ENCODE data around the gene WWTR1. TPM values are rescaled to one million over a fixed set of nuclear protein-coding genes. Genes with fewer than 3 reads are reported as not detected.

WWTR1 gene
- total and polyA plus RNA-seq, 2 experiments from 2014 or later, result 25.1 to 26.2 TPM

- TF ChIP-seq ZNF462 (CRISPR knock-in tag; IDR thresholded peaks at IDR 0.05) (no peak), CREB1 (CRISPR knock-in tag; IDR thresholded peaks at IDR 0.05; ENCODE audit: low read depth) (no peak), NANOG (IDR thresholded peaks at IDR 0.05; ENCODE audit: borderline replicate concordance) (no peak), ZNF114 (CRISPR knock-in tag; IDR thresholded peaks at IDR 0.05) (no peak), REST (IDR thresholded peaks at IDR 0.05; ENCODE audit: unreplicated experiment) (no peak)
Observed at GRCh38 chr3:149490260-149490971, 167.4 kb downstream of the WWTR1 start (continued).

All from GM23338 (cell line).